MM.1S (cell line): Measurements from ENCODE around the gene ZWINT.

Experiments
- EZH2 ChIP-seq: fragments of 300-600 bp; sonication (generic); optimal IDR thresholded peaks from 2 replicates; pipeline ENCODE3; 2017; ENCODE audit warnings: low read depth, mild to moderate bottlenecking, antibody characterized with exemption, low read length, mixed read lengths
- EZH2phosphoT487 ChIP-seq: fragments of 300-600 bp; sonication (generic); IDR thresholded peaks from 2 replicates; pipeline ENCODE4 v1.6.1; 2018; ENCODE audit warnings: antibody characterized with exemption, low read length
- TF ChIP-seq, protein P1 (sequence below): fragments of 300-600 bp; sonication (generic); IDR thresholded peaks from 2 replicates; pipeline ENCODE4 v1.5.1; 2016; ENCODE audit warnings: antibody characterized with exemption, low read length, mixed read lengths

DNA sequence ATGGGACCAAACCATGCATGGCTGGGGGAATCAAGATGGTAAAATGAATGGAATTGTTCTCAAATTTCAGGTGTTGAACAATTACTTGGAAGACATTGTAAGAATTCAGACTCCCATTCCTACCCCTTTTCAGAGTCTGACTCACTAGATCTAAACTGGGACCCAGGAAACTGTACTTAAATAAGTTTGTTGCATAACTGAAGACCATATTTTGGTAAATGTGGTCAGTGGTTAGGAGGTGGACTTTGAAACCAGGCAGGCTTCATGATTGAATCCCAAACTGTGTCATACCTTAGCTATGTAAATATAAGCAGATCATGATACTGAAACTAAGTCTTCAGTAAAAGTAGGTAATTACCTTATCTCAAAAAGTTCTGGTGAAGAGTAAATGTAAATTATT lies 41.7 kb downstream of the ZWINT start:
- TF ChIP-seq EZH2phosphoT487 (no peak), EZH2 (no peak)
- TF ChIP-seq, protein P1, sequence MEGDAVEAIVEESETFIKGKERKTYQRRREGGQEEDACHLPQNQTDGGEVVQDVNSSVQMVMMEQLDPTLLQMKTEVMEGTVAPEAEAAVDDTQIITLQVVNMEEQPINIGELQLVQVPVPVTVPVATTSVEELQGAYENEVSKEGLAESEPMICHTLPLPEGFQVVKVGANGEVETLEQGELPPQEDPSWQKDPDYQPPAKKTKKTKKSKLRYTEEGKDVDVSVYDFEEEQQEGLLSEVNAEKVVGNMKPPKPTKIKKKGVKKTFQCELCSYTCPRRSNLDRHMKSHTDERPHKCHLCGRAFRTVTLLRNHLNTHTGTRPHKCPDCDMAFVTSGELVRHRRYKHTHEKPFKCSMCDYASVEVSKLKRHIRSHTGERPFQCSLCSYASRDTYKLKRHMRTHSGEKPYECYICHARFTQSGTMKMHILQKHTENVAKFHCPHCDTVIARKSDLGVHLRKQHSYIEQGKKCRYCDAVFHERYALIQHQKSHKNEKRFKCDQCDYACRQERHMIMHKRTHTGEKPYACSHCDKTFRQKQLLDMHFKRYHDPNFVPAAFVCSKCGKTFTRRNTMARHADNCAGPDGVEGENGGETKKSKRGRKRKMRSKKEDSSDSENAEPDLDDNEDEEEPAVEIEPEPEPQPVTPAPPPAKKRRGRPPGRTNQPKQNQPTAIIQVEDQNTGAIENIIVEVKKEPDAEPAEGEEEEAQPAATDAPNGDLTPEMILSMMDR, result no peak
